ENCODE data around the gene DBH.

Gene DBH

DNA sequence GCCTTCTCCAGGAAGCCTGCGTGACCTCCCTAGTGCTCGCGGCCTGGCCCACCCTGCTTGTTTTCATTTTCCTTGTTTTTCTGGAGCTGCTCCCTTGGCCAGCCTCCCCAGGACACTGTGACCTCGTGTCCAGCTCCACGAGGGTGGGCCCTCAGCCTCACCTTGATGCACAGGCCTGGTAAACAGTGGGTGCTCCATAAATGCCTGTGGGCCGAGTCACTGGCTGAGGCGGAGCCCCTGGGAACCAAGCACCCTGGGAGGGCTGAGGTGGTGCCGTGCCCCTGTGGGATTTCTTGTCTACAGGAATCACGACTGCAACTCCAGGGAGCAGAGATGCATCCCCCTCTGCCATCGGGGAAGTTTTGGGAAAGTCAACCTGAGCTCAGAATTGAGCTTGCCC lies 44.2 kb upstream of the DBH start:
- Histone ChIP-seq H3K4me2 (ENCODE audit: low read length) (no peak overlapping the region), H3K36me3 (ENCODE audit: control insufficient read depth, low read length) (no peaks in the 10 kb centered on the region), H3K4me1 (ENCODE audit: control insufficient read depth, low read length) (no peaks in the 10 kb centered on the region), H3K9me2 (replicated peaks; ENCODE audit: control insufficient read depth, low read length) (no peaks in the 10 kb centered on the region), H3K27me3 (ENCODE audit: control insufficient read depth, low read length) (no peaks in the 10 kb centered on the region), H4K20me1 (ENCODE audit: control insufficient read depth, insufficient read depth, low read depth, low read length) (no peaks in the 10 kb centered on the region), H3F3A (ENCODE audit: control insufficient read depth, insufficient read depth) (peaks cover 6% of the 10 kb centered on the region), H3K4me3 (ENCODE audit: low read length) (no peak overlapping the region), H3K79me2 (ENCODE audit: control insufficient read depth, low read length) (no peaks in the 10 kb centered on the region), H3K9me3 (ENCODE audit: control insufficient read depth, insufficient read depth, low read length) (peaks cover 23% of the 10 kb centered on the region), H3K27ac (ENCODE audit: low read depth, low read length) (no peak overlapping the region)
- TF ChIP-seq, protein P1, sequence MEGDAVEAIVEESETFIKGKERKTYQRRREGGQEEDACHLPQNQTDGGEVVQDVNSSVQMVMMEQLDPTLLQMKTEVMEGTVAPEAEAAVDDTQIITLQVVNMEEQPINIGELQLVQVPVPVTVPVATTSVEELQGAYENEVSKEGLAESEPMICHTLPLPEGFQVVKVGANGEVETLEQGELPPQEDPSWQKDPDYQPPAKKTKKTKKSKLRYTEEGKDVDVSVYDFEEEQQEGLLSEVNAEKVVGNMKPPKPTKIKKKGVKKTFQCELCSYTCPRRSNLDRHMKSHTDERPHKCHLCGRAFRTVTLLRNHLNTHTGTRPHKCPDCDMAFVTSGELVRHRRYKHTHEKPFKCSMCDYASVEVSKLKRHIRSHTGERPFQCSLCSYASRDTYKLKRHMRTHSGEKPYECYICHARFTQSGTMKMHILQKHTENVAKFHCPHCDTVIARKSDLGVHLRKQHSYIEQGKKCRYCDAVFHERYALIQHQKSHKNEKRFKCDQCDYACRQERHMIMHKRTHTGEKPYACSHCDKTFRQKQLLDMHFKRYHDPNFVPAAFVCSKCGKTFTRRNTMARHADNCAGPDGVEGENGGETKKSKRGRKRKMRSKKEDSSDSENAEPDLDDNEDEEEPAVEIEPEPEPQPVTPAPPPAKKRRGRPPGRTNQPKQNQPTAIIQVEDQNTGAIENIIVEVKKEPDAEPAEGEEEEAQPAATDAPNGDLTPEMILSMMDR (IDR thresholded peaks at IDR 0.05; ENCODE audit: low read depth, low read length, poor library complexity, severe bottlenecking), result no peak
- no peak for TF ChIP-seq EZH2phosphoT487 (IDR thresholded peaks at IDR 0.05; ENCODE audit: borderline replicate concordance, low read length)

- Histone ChIP-seq H3K27me3 (ENCODE audit: control insufficient read depth, low read length) (no peaks in the 10 kb centered on the region), H3K79me2 (ENCODE audit: control insufficient read depth, low read length) (no peaks in the 10 kb centered on the region), H4K20me1 (ENCODE audit: control insufficient read depth, insufficient read depth, low read depth, low read length) (no peaks in the 10 kb centered on the region), H3K27ac (ENCODE audit: low read depth, low read length) (no peak overlapping the region), H3K4me1 (ENCODE audit: control insufficient read depth, low read length) (no peaks in the 10 kb centered on the region), H3K36me3 (ENCODE audit: control insufficient read depth, low read length) (no peaks in the 10 kb centered on the region), H3F3A (ENCODE audit: control insufficient read depth, insufficient read depth) (peaks cover 6% of the 10 kb centered on the region), H3K4me2 (ENCODE audit: low read length) (no peak overlapping the region), H3K9me3 (ENCODE audit: control insufficient read depth, insufficient read depth, low read length) (peaks cover 26% of the 10 kb centered on the region), H3K9me2 (replicated peaks; ENCODE audit: control insufficient read depth, low read length) (no peaks in the 10 kb centered on the region), H3K4me3 (ENCODE audit: low read length) (no peak overlapping the region)
- TF ChIP-seq, protein P1 (IDR thresholded peaks at IDR 0.05; ENCODE audit: low read depth, low read length, poor library complexity, severe bottlenecking), result peak; percentile 25
- TF ChIP-seq EZH2phosphoT487 (IDR thresholded peaks at IDR 0.05; ENCODE audit: borderline replicate concordance, low read length), result no peak
Observed at GRCh38 chr9:133592731-133593409, 43.3 kb upstream of the DBH start.

DNA sequence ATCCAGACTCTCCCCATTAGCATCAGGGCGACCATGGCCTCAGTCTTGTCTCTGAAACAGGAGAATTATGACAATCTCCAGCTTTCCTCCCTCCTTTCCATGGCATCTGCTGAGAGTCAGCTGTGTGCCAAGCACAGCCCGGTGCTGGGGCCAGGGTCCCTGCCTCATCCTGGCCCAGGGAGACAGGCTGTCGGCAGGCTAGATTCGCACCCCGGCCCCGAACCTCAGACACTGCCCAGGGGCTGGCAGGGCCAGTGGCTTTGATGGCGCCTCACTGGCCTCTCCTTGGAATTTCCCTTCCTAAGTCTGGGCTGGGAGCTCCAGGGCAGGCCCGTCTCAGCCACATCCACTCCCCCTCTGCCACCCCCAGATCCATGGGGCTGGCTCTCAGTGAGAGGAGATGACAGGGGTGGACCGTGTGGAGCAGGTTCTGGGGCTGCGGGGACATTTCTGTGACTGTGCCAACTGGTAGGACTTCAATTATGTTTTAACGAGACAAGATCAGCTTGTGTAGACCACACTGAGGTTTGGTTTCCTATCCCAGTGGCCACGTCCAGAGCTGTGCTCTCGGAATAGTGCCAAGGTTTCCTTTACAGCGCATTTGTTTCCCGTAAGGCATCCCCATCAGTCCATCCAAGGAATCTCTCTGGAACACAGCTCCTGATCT lies 42.4 kb upstream of the DBH start:
- Histone ChIP-seq H3K36me3 (ENCODE audit: control insufficient read depth, low read length) (no peaks in the 10 kb centered on the region), H3K4me3 (ENCODE audit: low read length) (no peak overlapping the region), H3K4me1 (ENCODE audit: control insufficient read depth, low read length) (no peaks in the 10 kb centered on the region), H3K9me2 (replicated peaks; ENCODE audit: control insufficient read depth, low read length) (no peaks in the 10 kb centered on the region), H3K9me3 (ENCODE audit: control insufficient read depth, insufficient read depth, low read length) (peaks cover 22% of the 10 kb centered on the region), H3K27me3 (ENCODE audit: control insufficient read depth, low read length) (no peaks in the 10 kb centered on the region), H3F3A (ENCODE audit: control insufficient read depth, insufficient read depth) (no peaks in the 10 kb centered on the region), H3K4me2 (ENCODE audit: low read length) (no peak overlapping the region), H4K20me1 (ENCODE audit: control insufficient read depth, insufficient read depth, low read depth, low read length) (no peaks in the 10 kb centered on the region), H3K79me2 (ENCODE audit: control insufficient read depth, low read length) (no peaks in the 10 kb centered on the region), H3K27ac (ENCODE audit: low read depth, low read length) (no peak overlapping the region)
- TF ChIP-seq, protein P1 (IDR thresholded peaks at IDR 0.05; ENCODE audit: low read depth, low read length, poor library complexity, severe bottlenecking), result no peak
- TF ChIP-seq EZH2phosphoT487 (IDR thresholded peaks at IDR 0.05; ENCODE audit: borderline replicate concordance, low read length), result no peak
